ENCODE measurements around the gene TGFBR2. TPM values are rescaled to one million over a fixed set of nuclear protein-coding genes. Genes with fewer than 3 reads are reported as not detected.

TGFBR2 gene
- total and polyA plus RNA-seq, 2 of the 13 experiments (the other 11 are each of a cell fraction or from before 2014, with no cell fraction given) = 82.2 to 187 TPM

DNA sequence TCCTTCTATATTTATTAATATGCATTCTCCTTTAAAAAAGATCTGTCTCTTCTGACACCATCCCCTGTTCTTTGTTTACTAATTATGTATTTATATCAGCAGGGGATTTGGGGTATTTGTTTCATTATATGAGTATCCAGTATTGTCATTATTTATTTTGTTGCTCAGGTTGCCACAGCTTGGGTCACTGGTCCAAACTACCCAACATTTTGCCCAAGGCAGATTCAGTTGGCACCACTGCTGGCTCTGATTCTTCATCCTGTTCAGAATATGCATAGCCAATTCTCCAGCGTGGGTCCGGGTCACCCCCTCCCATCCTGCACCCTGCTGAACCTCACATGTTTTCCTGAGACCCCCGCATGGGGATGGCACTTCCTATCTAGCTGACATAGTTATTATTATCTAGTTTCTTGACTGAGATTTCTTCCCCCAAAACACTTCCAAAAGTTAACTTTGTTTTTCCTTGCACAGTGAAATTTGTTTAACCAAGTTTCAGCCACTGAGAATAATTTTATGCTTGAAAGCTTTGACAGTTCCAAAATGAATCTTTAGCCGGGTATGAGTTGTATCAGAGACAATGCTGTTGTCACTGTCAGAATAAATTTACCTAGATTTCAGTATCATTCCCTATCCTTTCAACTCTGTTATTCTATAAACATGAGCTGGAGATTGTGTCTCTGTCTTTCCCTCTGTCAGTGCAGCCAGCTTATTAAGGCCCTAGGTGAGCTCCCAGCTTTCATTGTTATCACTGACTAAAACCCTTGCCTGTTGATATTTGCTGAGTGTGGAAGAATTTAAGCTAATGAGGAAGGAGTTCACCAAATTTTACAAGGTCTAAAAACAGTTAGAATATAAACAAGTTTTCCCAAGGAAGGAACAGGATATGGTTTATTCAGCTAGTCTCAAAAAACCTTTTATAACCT, 70.3 kb downstream of the TGFBR2 start:
- TSS peak; percentile 3 for BruUV-seq (replicated peaks)
- ChIA-PET POLR2A (no interaction called here), CTCF (ENCODE audit: low intra/inter-chr PET ratio, low total read pairs) (no interaction called here)
- H4K20me1 ChIP-seq (ENCODE audit: insufficient read depth, low read length) = peaks cover 78% of the 10 kb centered on the region
- no peaks in the 10 kb centered on the region for H3K27me3 ChIP-seq (ENCODE audit: control insufficient read depth in 1 of 2, insufficient read depth in 2 of 2, low read length in 2 of 2)
- TF ChIP-seq SSRP1 (CRISPR knock-in tag; IDR thresholded peaks at IDR 0.05) (0 out of 2 replicates have a peak, but pooled peaks have one; percentile 18), MAFF (IDR thresholded peaks at IDR 0.05; ENCODE audit: low read depth, low read length) (peak; percentile 63; the same call in 1 of the 2 replicates), KLF16 (CRISPR knock-in tag; IDR thresholded peaks at IDR 0.05) (no peak), RBM22 (optimal IDR thresholded peaks at IDR 0.05; ENCODE audit: low read length) (peak; percentile 84), CEBPG (CRISPR knock-in tag; IDR thresholded peaks at IDR 0.05) (no peak), ZNF841 (CRISPR knock-in tag; IDR thresholded peaks at IDR 0.05; ENCODE audit: borderline replicate concordance) (no peak), MAFK (conservative IDR thresholded peaks at IDR 0.05 in 1 of 2, IDR thresholded peaks at IDR 0.05 in 1 of 2; ENCODE audit: low read length in 2 of 2) (peak; percentile 68 to 76)
- TF ChIP-seq, protein P1, sequence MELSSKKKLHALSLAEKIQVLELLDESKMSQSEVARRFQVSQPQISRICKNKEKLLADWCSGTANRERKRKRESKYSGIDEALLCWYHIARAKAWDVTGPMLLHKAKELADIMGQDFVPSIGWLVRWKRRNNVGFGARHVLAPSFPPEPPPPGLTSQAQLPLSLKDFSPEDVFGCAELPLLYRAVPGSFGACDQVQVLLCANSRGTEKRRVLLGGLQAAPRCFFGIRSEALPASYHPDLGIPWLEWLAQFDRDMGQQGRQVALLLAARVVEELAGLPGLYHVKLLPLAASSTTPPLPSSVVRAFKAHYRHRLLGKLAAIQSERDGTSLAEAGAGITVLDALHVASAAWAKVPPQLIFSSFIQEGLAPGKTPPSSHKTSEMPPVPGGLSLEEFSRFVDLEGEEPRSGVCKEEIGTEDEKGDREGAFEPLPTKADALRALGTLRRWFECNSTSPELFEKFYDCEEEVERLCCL (CRISPR knock-in tag; IDR thresholded peaks at IDR 0.05; ENCODE audit: borderline replicate concordance) = no peak
- TF ChIP-seq, protein P2, sequence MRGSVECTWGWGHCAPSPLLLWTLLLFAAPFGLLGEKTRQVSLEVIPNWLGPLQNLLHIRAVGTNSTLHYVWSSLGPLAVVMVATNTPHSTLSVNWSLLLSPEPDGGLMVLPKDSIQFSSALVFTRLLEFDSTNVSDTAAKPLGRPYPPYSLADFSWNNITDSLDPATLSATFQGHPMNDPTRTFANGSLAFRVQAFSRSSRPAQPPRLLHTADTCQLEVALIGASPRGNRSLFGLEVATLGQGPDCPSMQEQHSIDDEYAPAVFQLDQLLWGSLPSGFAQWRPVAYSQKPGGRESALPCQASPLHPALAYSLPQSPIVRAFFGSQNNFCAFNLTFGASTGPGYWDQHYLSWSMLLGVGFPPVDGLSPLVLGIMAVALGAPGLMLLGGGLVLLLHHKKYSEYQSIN (CRISPR knock-in tag; IDR thresholded peaks at IDR 0.05; ENCODE audit: borderline replicate concordance) = no peak
- peaks cover 41 to 91% of the 10 kb centered on the region in 2 experiments for H3K36me3 ChIP-seq (replicated peaks in 1 of 2; ENCODE audit: control insufficient read depth in 1 of 2, insufficient read depth in 2 of 2, low read length in 2 of 2)
- H3K79me2 ChIP-seq (ENCODE audit: insufficient read depth, low read length) = peaks cover 75% of the 10 kb centered on the region
- H3K4me3 ChIP-seq (replicated peaks in 1 of 3; ENCODE audit: insufficient read depth in 1 of 3, low read depth in 2 of 3, low read length in 3 of 3) = no peak overlapping the region
- H3K27ac ChIP-seq (ENCODE audit: extremely low read length, insufficient read depth, low read length) = no peak overlapping the region
- in situ Hi-C loops (cut with HindIII; ENCODE audit: extremely low pct_ligation_motif_present, low pct_unique_long_range_greater_than_20kb) (no loop called here), intact Hi-C loops (cut with micrococcal nuclease; ENCODE audit: unreplicated experiment) (no loop called here)
- ATAC-seq = no peak
- 96% methylated on average over 4 of the region's 4 CpGs for WGBS (ENCODE audit: low lambda C conversion rate)
- no peak for DNase-seq (ENCODE audit: low spot score)
- H2AFZ ChIP-seq (ENCODE audit: low read length) = no peak overlapping the region
- peaks cover 8% of the 10 kb centered on the region for H3K4me1 ChIP-seq (ENCODE audit: insufficient read depth, low read length)
- FAIRE-seq = no peak
- H3K4me2 ChIP-seq (ENCODE audit: low read depth, low read length) = no peak overlapping the region
- H3K9me3 ChIP-seq (ENCODE audit: low read length) = no peaks in the 10 kb centered on the region
- H3K9ac ChIP-seq (ENCODE audit: insufficient read depth, low read depth, low read length) = no peak overlapping the region

All from HepG2 (cell line).